ENCODE data around the gene SOX9. TPM values are rescaled to one million over a fixed set of nuclear protein-coding genes. Genes with fewer than 3 reads are reported as not detected.

The SOX9 gene
- polyA plus RNA-seq, 2 of the 4 experiments (the other 2 are of a cell fraction): 6.7 to 12.3 TPM

GRCh38 chr17:72136692-72137091 lies 15.9 kb downstream of the SOX9 start (continued):
- TF ChIP-seq SREBF2 (IDR thresholded peaks at IDR 0.05): no peak
- no peak for TF ChIP-seq REST (IDR thresholded peaks at IDR 0.05)
- TF ChIP-seq TP53 (CRISPR knock-in tag; IDR thresholded peaks at IDR 0.05): no peak
- no peak for TF ChIP-seq KDM5A (IDR thresholded peaks at IDR 0.05)
- peak; percentile 53; the same call in 1 of the 2 replicates for TF ChIP-seq GATA3 (IDR thresholded peaks at IDR 0.05; ENCODE audit: borderline replicate concordance)
- TF ChIP-seq PHF8 (IDR thresholded peaks at IDR 0.05; ENCODE audit: borderline replicate concordance, low read depth): no peak
- TF ChIP-seq FOXS1 (CRISPR knock-in tag; IDR thresholded peaks at IDR 0.05): no peak
- TF ChIP-seq HES2 (IDR thresholded peaks at IDR 0.05): no peak
- no peak for TF ChIP-seq ATOH8 (CRISPR knock-in tag; IDR thresholded peaks at IDR 0.05; ENCODE audit: low read depth)
- no peak for TF ChIP-seq CBX2 (IDR thresholded peaks at IDR 0.05; ENCODE audit: borderline replicate concordance, low read depth)
- no peak for TF ChIP-seq BHLHE40 (IDR thresholded peaks at IDR 0.05; ENCODE audit: low read depth, low read length)
- TF ChIP-seq RFX5 (IDR thresholded peaks at IDR 0.05): no peak
- TF ChIP-seq NPAS2 (CRISPR knock-in tag; IDR thresholded peaks at IDR 0.05; ENCODE audit: borderline replicate concordance): no peak
- no peak for TF ChIP-seq ELK1 (IDR thresholded peaks at IDR 0.05; ENCODE audit: low read depth, low read length)
- peak in 1 of 2 experiments; percentile 26; a peak in 2 of 5 replicates for TF ChIP-seq RAD21 (conservative IDR thresholded peaks at IDR 0.05 in 1 of 2, IDR thresholded peaks at IDR 0.05 in 1 of 2)
- no peak for TF ChIP-seq EHF (CRISPR knock-in tag; IDR thresholded peaks at IDR 0.05)
- TF ChIP-seq FOSB (CRISPR knock-in tag; IDR thresholded peaks at IDR 0.05): no peak
- TF ChIP-seq KDM1A (IDR thresholded peaks at IDR 0.05; ENCODE audit: low read depth): no peak

- Histone ChIP-seq H3K4me3 (no peak overlapping the region), H3K27ac (peak overlapping the region; percentile 58 to 72), H3K9me3 (no peaks in the 10 kb centered on the region), H3K4me1 (peaks cover 53% of the 10 kb centered on the region), H3K4me2 (peak overlapping the region; percentile 67)
- ChIA-PET CTCF (interaction anchor here (1.0 to 3.6 kb wide), 3 partner anchors 12 to 402 kb away, joined by 4 to 16 read pairs (median 6); no protein-coding TSS in a partner anchor), POLR2A (interaction anchor here (1.5 kb wide), 1 partner anchor 15 kb away, joined by 4 read pairs; no protein-coding TSS in a partner anchor)
- 82% methylated on average over 9 of the region's 9 CpGs for WGBS (ENCODE audit: missing lambda C conversion rate)
- no peak for ATAC-seq
- no peak for FAIRE-seq
- TF ChIP-seq HES2 (IDR thresholded peaks at IDR 0.05) (no peak), KDM5A (IDR thresholded peaks at IDR 0.05) (no peak), ATOH8 (CRISPR knock-in tag; IDR thresholded peaks at IDR 0.05; ENCODE audit: low read depth) (no peak), RAD21 (conservative IDR thresholded peaks at IDR 0.05 in 1 of 2, IDR thresholded peaks at IDR 0.05 in 1 of 2) (no peak), GATA3 (IDR thresholded peaks at IDR 0.05; ENCODE audit: borderline replicate concordance) (no peak)
- DNase-seq (ENCODE audit: low read depth in 1 of 2, low spot score in 1 of 2): no peak
Measured at GRCh38 chr17:72137161-72137560, 16.3 kb downstream of the SOX9 start.

Data from A549 (cell line).